Stimulated activated CD8-positive, alpha-beta memory T cell treated with anti-CD3 and anti-CD28 coated beads, Interleukin-2, amount 100 ng/mL, for 1 hour (primary cell): ENCODE measurements around the gene PRAMEF13.
"Not testable (repeated sequence)": the region's sequence is repeated elsewhere in the genome, so short reads cannot be mapped to it uniquely, and the experiment has no call there.

Experiments
- DNase-seq, 2 donors: peaks; one replicate each; pipeline ENCODE4 v3.0.0-alpha.2; 2020; ENCODE audit warnings: low read depth in 2 of 2

Gene PRAMEF13

GRCh38 chr1:13171548-13171947 lies 29.7 kb downstream of the PRAMEF13 start, which contains the start of gene PRAMEF9:
Gene PRAMEF9 (plus strand): TSS chr1:13171848. CDS start chr1:13175281, 3,433 bp downstream.
- not testable (repeated sequence) for DNase-seq

GRCh38 chr1:13165531-13165930 lies 35.7 kb downstream of the PRAMEF13 start, which contains the start of gene HNRNPCL4:
Gene HNRNPCL4 (minus strand): TSS chr1:13165631. CDS start chr1:13165467, 164 bp downstream.
- not testable (repeated sequence) for DNase-seq

DNA sequence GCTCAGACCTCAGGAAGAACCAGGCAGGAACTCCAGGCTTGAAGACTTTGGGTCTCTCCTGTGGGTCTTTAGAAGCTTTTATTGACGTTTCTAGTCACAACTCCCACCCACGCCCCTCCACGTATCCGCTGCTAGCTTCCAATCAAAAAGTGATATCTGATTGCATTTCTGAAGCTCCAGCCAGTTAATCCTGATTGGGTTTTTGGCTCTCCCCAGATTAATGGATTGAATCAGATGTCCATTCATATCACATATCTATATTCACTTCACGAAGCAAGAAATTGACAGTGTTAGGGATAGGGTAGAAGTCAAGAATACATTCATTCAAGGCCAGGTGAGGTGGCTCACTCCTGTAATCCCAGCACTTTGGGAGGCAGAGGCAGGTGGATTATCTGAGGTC lies 45.3 kb downstream of the PRAMEF13 start, which contains the start of gene PRAMEF26:
Gene PRAMEF26 (minus strand): TSS at position 101 of the 400 bp plus-strand sequence. CDS start 2,914 bp downstream, outside the sequence.
- DNase-seq = not testable (repeated sequence)
